K562 (cell line): ENCODE results near the gene PBX1. TPM values are rescaled to one million over a fixed set of nuclear protein-coding genes. Genes with fewer than 3 reads are reported as not detected.

Experiments
- ATAC-seq: fragments of 200-7000 bp; cut with Tn5 transposase; 3 replicates; pipeline ENCODE4 v1.9.1; 2020; ENCODE audit warnings: moderate library complexity
- BruUV-seq: library from RNA; stranded (reverse); fragments of 400-500 nt; replicated peaks from 2 replicates; lab custom pipeline; 2021; lab: Mats Ljungman, UMichigan
- CTCF ChIA-PET: fragments of 300-600 bp; formaldehyde crosslinking; extraction: SDS; loops from one replicate; lab custom pipeline; 2021; ENCODE audit warnings: low intra/inter-chr PET ratio; lab: Yijun Ruan, JAX
- POLR2A ChIA-PET: fragments of 300-600, 350-650 bp; sonication (Branson Sonifier 250); formaldehyde crosslinking; extraction: SDS; loops from one replicate; lab custom pipeline; 2021; ENCODE audit warnings: antibody characterized with exemption, inconsistent platforms; lab: Yijun Ruan, JAX
- DNase-seq, 4 experiments: peaks; one replicate each; pipeline versions ENCODE4 v3.0.0 to v3.0.0-alpha.2; 2011 to 2018; ENCODE audit warnings: low spot score in 3 of 4, mixed read lengths in 3 of 4; ENCODE audit errors: extremely low read depth in 1 of 4
- FAIRE-seq: peaks from 2 replicates; lab custom pipeline; 2011; peaks lifted over from hg19 to GRCh38; lab: Jason Lieb, UNC
- H2AFZ ChIP-seq: 2 replicates; pipeline ENCODE4 v1.6.0; 2011; ENCODE audit warnings: low read depth, low read length, control low read depth, inconsistent platforms
- H3K27ac ChIP-seq: fragments of 200-600 bp; 3 replicates; pipeline ENCODE4 v1.8.0; 2011; ENCODE audit warnings: low read depth, mild to moderate bottlenecking, control low read depth, inconsistent platforms, low read length, moderate library complexity, mixed read lengths; ENCODE audit errors: extremely low read depth
- H3K27me3 ChIP-seq, 2 experiments: fragments of 300-600 bp in 1 of 2; 2 replicates in 1 of 2; 3 replicates in 1 of 2; pipeline versions ENCODE4 v1.6.0 to v1.8.0; 2011; ENCODE audit warnings: inconsistent platforms in 2 of 2, low read length in 2 of 2, mild to moderate bottlenecking in 1 of 2, mixed read lengths in 1 of 2, moderate library complexity in 1 of 2; ENCODE audit not compliant: control insufficient read depth in 2 of 2, insufficient read depth in 2 of 2
- H3K36me3 ChIP-seq: fragments of 300-600 bp; 3 replicates; pipeline ENCODE4 v1.8.0; 2011; ENCODE audit warnings: mild to moderate bottlenecking, low read length, inconsistent platforms; ENCODE audit not compliant: control insufficient read depth, insufficient read depth
- H3K4me1 ChIP-seq, 2 experiments: fragments of 200-600 bp in 1 of 2; replicated peaks in 1 of 2; 2 replicates in 1 of 2; 3 replicates in 1 of 2; pipeline versions ENCODE4 v1.5.1 to v1.8.0; 2011; ENCODE audit warnings: inconsistent platforms in 2 of 2, low read length in 2 of 2, mild to moderate bottlenecking in 1 of 2, mixed read lengths in 1 of 2, moderate library complexity in 1 of 2; ENCODE audit not compliant: control insufficient read depth in 2 of 2, insufficient read depth in 2 of 2
- H3K4me2 ChIP-seq: 2 replicates; pipeline ENCODE4 v1.6.1; 2011; ENCODE audit warnings: low read length, control low read depth, inconsistent platforms, mixed read lengths; ENCODE audit not compliant: insufficient read depth
- H3K4me3 ChIP-seq: fragments of 200-600 bp; sonication (generic), shearing (Covaris generic); 2 replicates; pipeline ENCODE4 v1.5.1; 2016; ENCODE audit warnings: control low read depth, inconsistent platforms
- H3K79me2 ChIP-seq: fragments of 200-600 bp; 3 replicates; pipeline ENCODE4 v1.8.0; 2011; ENCODE audit warnings: low read length, inconsistent platforms; ENCODE audit not compliant: control insufficient read depth, insufficient read depth
- H3K9ac ChIP-seq, 2 experiments: 2 replicates each; pipeline versions ENCODE4 v1.6.0 to v1.6.1; 2011; ENCODE audit warnings: low read depth in 2 of 2, low read length in 2 of 2, control low read depth in 1 of 2, inconsistent platforms in 1 of 2, mild to moderate bottlenecking in 1 of 2, mixed read lengths in 1 of 2; ENCODE audit not compliant: insufficient read depth in 1 of 2
- H3K9me1 ChIP-seq: one replicate; pipeline ENCODE4 v1.6.0; 2011; ENCODE audit warnings: inconsistent platforms, mild to moderate bottlenecking, low read length, moderate library complexity; ENCODE audit not compliant: control insufficient read depth, insufficient read depth
- H3K9me3 ChIP-seq: replicated peaks from 2 replicates; pipeline ENCODE4 v1.5.1; 2011; ENCODE audit warnings: low read depth, low read length, inconsistent platforms; ENCODE audit not compliant: control insufficient read depth, insufficient read depth
- H4K20me1 ChIP-seq: replicated peaks from 2 replicates; pipeline ENCODE4 v1.6.1; 2011; ENCODE audit warnings: low read length, inconsistent platforms, mixed read lengths; ENCODE audit not compliant: control insufficient read depth, insufficient read depth
- E2F5 ChIP-seq: sonication (generic); formaldehyde crosslinking; IDR thresholded peaks from 2 replicates; pipeline ENCODE4 v1.8.0; 2022; ENCODE audit warnings: mild to moderate bottlenecking, missing genetic modification reagents
- GATAD2A ChIP-seq: fragments of 450-650 bp; IDR thresholded peaks from 2 replicates; pipeline ENCODE4 v1.6.1; 2017
- HNRNPK ChIP-seq: fragments of 200-400 bp; formaldehyde crosslinking; IDR thresholded peaks from one replicate; pipeline ENCODE4 v1.6.1; 2018; ENCODE audit warnings: mild to moderate bottlenecking, low read depth, low read length; ENCODE audit not compliant: poor library complexity, severe bottlenecking
- NRF1 ChIP-seq, 2 experiments: fragments of 450-650 bp; IDR thresholded peaks in 1 of 2; conservative IDR thresholded peaks in 1 of 2; 2 replicates each; pipeline ENCODE4 v1.6.1; 2014; ENCODE audit warnings: mild to moderate bottlenecking in 2 of 2
- POLR2B ChIP-seq: fragments of 450-650 bp; IDR thresholded peaks from 2 replicates; pipeline ENCODE4 v1.6.1; 2018; ENCODE audit warnings: low read depth; ENCODE audit not compliant: partially characterized antibody
- POLR2G ChIP-seq: fragments of 200-400 bp; formaldehyde crosslinking; IDR thresholded peaks from 2 replicates; pipeline ENCODE4 v1.6.1; 2017; ENCODE audit warnings: low read depth, mild to moderate bottlenecking, antibody characterized with exemption, low read length, moderate library complexity
- RFX7 ChIP-seq: fragments of 250-450 bp; sonication (Bioruptor Pico); IDR thresholded peaks from 2 replicates; pipeline ENCODE4 v1.5.1; 2021; ENCODE audit warnings: mild to moderate bottlenecking
- TAL1 ChIP-seq: fragments of 450-650 bp; IDR thresholded peaks from 2 replicates; pipeline ENCODE4 v1.6.1; 2016; ENCODE audit warnings: mild to moderate bottlenecking
- ZFX ChIP-seq: sonication (generic); formaldehyde crosslinking; IDR thresholded peaks from 2 replicates; pipeline ENCODE4 v1.8.0; 2022; ENCODE audit warnings: mild to moderate bottlenecking, missing genetic modification reagents, moderate library complexity
- WGBS: fragments of 100-300 bp; shearing (Covaris generic); methylation state at CpG from one replicate; pipeline ENCODE4 v1.1.6; 2016; ENCODE audit warnings: low coverage, mixed read lengths; ENCODE audit not compliant: insufficient coverage; ENCODE audit errors: missing lambda C conversion rate; 5-methylcytosine and 5-hydroxymethylcytosine counted together
- in situ Hi-C: fragments of 300-500 bp; cut with MboI; formaldehyde crosslinking; loops from 4 replicates; pipeline ENCODE4 v1.15.0; 2018; ENCODE audit warnings: inconsistent platforms, mixed read lengths
- intact Hi-C: fragments of 100-400 bp; cut with micrococcal nuclease; formaldehyde crosslinking; loops from 2 replicates; pipeline ENCODE4 v1.14.2; 2022
- polyA plus RNA-seq, 8 experiments: library from polyadenylated mRNA; depleted of rRNA in 4 of 8; stranded (reverse) in 5 of 8; unstranded in 3 of 8; fragments of >200 nt; fragmentation: Nextera tagmentation in 2 of 8; fragmentation: Illumina TruSeq in 1 of 8; extraction: Ambion mirVana in 2 of 8; extraction: Trizol in 1 of 8; gene quantifications; 2 replicates each; pipeline versions ENCODE4 v1.2.1 to v1.2.3, GENCODE V29; 2011 to 2014; ENCODE audit warnings: inconsistent platforms in 1 of 8, missing spikeins in 1 of 8
- total RNA-seq, 7 experiments: library from RNA; depleted of rRNA in 6 of 7; stranded (reverse); fragments of >200 nt in 6 of 7; fragmentation: Illumina TruSeq in 2 of 7; extraction: Trizol in 2 of 7; gene quantifications; 2 replicates each; pipeline versions ENCODE4 v1.2.1 to v1.2.3, GENCODE V29; 2011 to 2021; ENCODE audit warnings: low replicate concordance in 1 of 7

Gene PBX1
- total and polyA plus RNA-seq, 9 of the 15 experiments (the other 6 are each of a cell fraction or from before 2014, with no cell fraction given): 0.03 to 0.62 (median 0.17) TPM

- CTCF ChIA-PET: no interaction called here
- Histone ChIP-seq H3K4me1 (no peaks in the 10 kb centered on the region), H3K9me3 (no peaks in the 10 kb centered on the region), H3K4me3 (no peak overlapping the region), H3K9ac (no peak overlapping the region), H3K9me1 (no peaks in the 10 kb centered on the region), H3K79me2 (no peaks in the 10 kb centered on the region), H2AFZ (no peak overlapping the region), H4K20me1 (no peaks in the 10 kb centered on the region), H3K36me3 (no peaks in the 10 kb centered on the region), H3K27ac (no peak overlapping the region), H3K4me2 (no peak overlapping the region), H3K27me3 (no peaks in the 10 kb centered on the region)
- no TSS peak for BruUV-seq
- POLR2A ChIA-PET: no interaction called here
- ATAC-seq (no peak), FAIRE-seq (no peak), DNase-seq (no peak)
- in situ Hi-C loops (no loop called here), intact Hi-C loops (no loop called here)
- WGBS: 0% methylated on average over 4 of the region's 4 CpGs
- TF ChIP-seq POLR2B (no peak), NRF1 (conservative IDR thresholded peaks at IDR 0.05 in 1 of 2, IDR thresholded peaks at IDR 0.05 in 1 of 2) (no peak), HNRNPK (no peak), POLR2G (no peak), ZFX (CRISPR knock-in tag) (no peak), GATAD2A (no peak)
These were observed 326.3 kb downstream of the PBX1 start for GRCh38 chr1:164885311-164885710.

- Histone ChIP-seq H2AFZ (no peak overlapping the region), H3K36me3 (no peaks in the 10 kb centered on the region), H3K27me3 (no peaks in the 10 kb centered on the region), H3K4me1 (no peaks in the 10 kb centered on the region), H3K9me3 (no peaks in the 10 kb centered on the region), H3K9me1 (no peaks in the 10 kb centered on the region), H3K4me3 (no peak overlapping the region), H3K79me2 (no peaks in the 10 kb centered on the region), H3K27ac (no peak overlapping the region), H3K9ac (no peak overlapping the region), H3K4me2 (no peak overlapping the region), H4K20me1 (no peaks in the 10 kb centered on the region)
- intact Hi-C loops (no loop called here), in situ Hi-C loops (no loop called here)
- no peak for ATAC-seq
- CTCF ChIA-PET: no interaction called here
- TF ChIP-seq TAL1: 0 out of 2 replicates have a peak, but pooled peaks have one; percentile 27
- TF ChIP-seq E2F5 (CRISPR knock-in tag): no peak
- no peak for TF ChIP-seq RFX7 (CRISPR knock-in tag)
- no peak for FAIRE-seq
- POLR2A ChIA-PET: no interaction called here
- no TSS peak for BruUV-seq
- DNase-seq: no peak
- 0% methylated on average over 1 of the region's 1 CpG for WGBS
These were observed 327.1 kb downstream of the PBX1 start for GRCh38 chr1:164886101-164886500.
